GM12878 (cell line): ENCODE results near the gene LEKR1. TPM values are rescaled to one million over a fixed set of nuclear protein-coding genes. Genes with fewer than 3 reads are reported as not detected.

ENCODE experiments used
- ATAC-seq: fragments of 200-7000 bp; cut with Tn5 transposase; 3 replicates; pipeline ENCODE4 v1.9.1; 2020; ENCODE audit warnings: mild to moderate bottlenecking, moderate library complexity
- BruUV-seq: library from RNA; stranded (reverse); fragments of 400-500 nt; replicated peaks from 2 replicates; lab custom pipeline; 2021; lab: Mats Ljungman, UMichigan
- CTCF ChIA-PET: fragments of 300-600 bp; sonication (Branson Sonifier 250); formaldehyde crosslinking; extraction: SDS; loops from one replicate; lab custom pipeline; 2021; ENCODE audit warnings: inconsistent platforms; lab: Yijun Ruan, JAX
- POLR2A ChIA-PET: fragments of 350-600 bp; formaldehyde crosslinking; extraction: SDS; loops from one replicate; lab custom pipeline; 2021; ENCODE audit warnings: inconsistent platforms; lab: Charles Lee
- RAD21 ChIA-PET: fragments of 300-600 bp; sonication (Branson Sonifier 250); formaldehyde crosslinking; loops from one replicate; lab custom pipeline; 2023; ENCODE audit warnings: antibody characterized with exemption; ENCODE audit not compliant: unreplicated experiment; lab: Charles Lee
- SMC1A ChIA-PET: fragments of 300-600 bp; sonication (Branson Sonifier 250); formaldehyde crosslinking; loops from one replicate; lab custom pipeline; 2023; ENCODE audit not compliant: unreplicated experiment, uncharacterized antibody; lab: Charles Lee
- DNase-seq: peaks from one replicate; pipeline ENCODE4 v3.0.0-alpha.2; 2011; ENCODE audit warnings: low read depth, low spot score
- FAIRE-seq: peaks from 3 replicates; lab custom pipeline; 2011; peaks lifted over from hg19 to GRCh38; lab: Jason Lieb, UNC
- H2AFZ ChIP-seq: 2 replicates; pipeline ENCODE4 v1.6.0; 2011; ENCODE audit warnings: low read depth, low read length, control low read depth; ENCODE audit not compliant: control insufficient read depth
- H3K27ac ChIP-seq: 2 replicates; pipeline ENCODE4 v1.5.1; 2011; ENCODE audit warnings: control low read depth; ENCODE audit not compliant: control insufficient read depth, insufficient read depth
- H3K27me3 ChIP-seq, 2 experiments: replicated peaks in 1 of 2; 2 replicates each; pipeline versions ENCODE4 v1.6.0 to v1.6.1; 2011; ENCODE audit warnings: low read length in 1 of 2; ENCODE audit not compliant: control insufficient read depth in 2 of 2, insufficient read depth in 2 of 2
- H3K36me3 ChIP-seq, 2 experiments: 2 replicates each; pipeline ENCODE4 v1.5.1; 2011; ENCODE audit warnings: low read length in 1 of 2; ENCODE audit not compliant: control insufficient read depth in 2 of 2, insufficient read depth in 2 of 2
- H3K4me1 ChIP-seq: 2 replicates; pipeline ENCODE4 v1.6.1; 2011; ENCODE audit warnings: mild to moderate bottlenecking, low read length, moderate library complexity, mixed read lengths; ENCODE audit not compliant: control insufficient read depth, insufficient read depth
- H3K4me2 ChIP-seq: 2 replicates; pipeline ENCODE4 v1.6.0; 2011; ENCODE audit warnings: control low read depth; ENCODE audit not compliant: control insufficient read depth, insufficient read depth
- H3K4me3 ChIP-seq: fragments of 200-600 bp; sonication (generic); 2 replicates; pipeline ENCODE4 v1.5.1; 2016
- H3K79me2 ChIP-seq: 2 replicates; pipeline ENCODE4 v1.6.0; 2011; ENCODE audit warnings: low read length; ENCODE audit not compliant: control insufficient read depth, insufficient read depth
- H3K9ac ChIP-seq: 2 replicates; pipeline ENCODE4 v1.8.0; 2011; ENCODE audit warnings: low read length, control low read depth, mixed read lengths; ENCODE audit not compliant: control insufficient read depth, insufficient read depth
- H3K9me3 ChIP-seq: replicated peaks from 3 replicates; pipeline ENCODE4 v1.5.1; 2011; ENCODE audit warnings: mild to moderate bottlenecking, low read length; ENCODE audit not compliant: control insufficient read depth, insufficient read depth
- H4K20me1 ChIP-seq: 2 replicates; pipeline ENCODE4 v1.6.0; 2011; ENCODE audit not compliant: control insufficient read depth, insufficient read depth
- ATF2 ChIP-seq: IDR thresholded peaks from 2 replicates; pipeline ENCODE4 v1.6.1; 2012; ENCODE audit warnings: low read length, inconsistent platforms
- BCL11A ChIP-seq: IDR thresholded peaks from 2 replicates; pipeline ENCODE4 v1.6.1; 2011; ENCODE audit warnings: low read depth, low read length
- CREM ChIP-seq: IDR thresholded peaks from 2 replicates; pipeline ENCODE4 v1.6.1; 2014; ENCODE audit warnings: antibody characterized with exemption, low read depth
- ELK1 ChIP-seq: IDR thresholded peaks from 2 replicates; pipeline ENCODE4 v1.6.1; 2012; ENCODE audit warnings: low read depth, low read length, improper control_type of control experiment
- HDAC2 ChIP-seq: fragments of 200-600 bp; sonication (generic); IDR thresholded peaks from 2 replicates; pipeline ENCODE4 v1.6.1; 2017
- JUND ChIP-seq: IDR thresholded peaks from 2 replicates; pipeline ENCODE4 v1.6.1; 2012; ENCODE audit warnings: low read depth, mild to moderate bottlenecking, low read length, improper control_type of control experiment, moderate library complexity
- NFYB ChIP-seq: IDR thresholded peaks from 2 replicates; pipeline ENCODE4 v1.6.1; 2011; ENCODE audit warnings: low read depth, mild to moderate bottlenecking, low read length, improper control_type of control experiment, moderate library complexity; ENCODE audit not compliant: insufficient read depth
- NKRF ChIP-seq: fragments of 450-650 bp; conservative IDR thresholded peaks from 2 replicates; pipeline ENCODE4 v1.6.1; 2017; ENCODE audit warnings: mild to moderate bottlenecking, moderate library complexity
- PAX5 ChIP-seq: IDR thresholded peaks from 2 replicates; pipeline ENCODE4 v1.6.1; 2011; ENCODE audit warnings: low read depth, low read length, borderline replicate concordance
- POLR2AphosphoS2 ChIP-seq: IDR thresholded peaks from 2 replicates; pipeline ENCODE4 v1.6.1; 2011; ENCODE audit warnings: low read depth, mild to moderate bottlenecking, low read length, improper control_type of control experiment, moderate library complexity
- REST ChIP-seq: IDR thresholded peaks from 2 replicates; pipeline ENCODE4 v1.6.1; 2012; ENCODE audit warnings: mild to moderate bottlenecking, low read depth, low read length
- SMARCA5 ChIP-seq: fragments of 450-650 bp; IDR thresholded peaks from 2 replicates; pipeline ENCODE4 v1.6.1; 2017; ENCODE audit warnings: mild to moderate bottlenecking
- STAT3 ChIP-seq: IDR thresholded peaks from 2 replicates; pipeline ENCODE4 v1.6.1; 2011; ENCODE audit warnings: low read depth, low read length, improper control_type of control experiment
- TCF7 ChIP-seq: IDR thresholded peaks from 2 replicates; pipeline ENCODE4 v1.6.1; 2014; ENCODE audit warnings: antibody characterized with exemption, borderline replicate concordance
- USF1 ChIP-seq: IDR thresholded peaks from 2 replicates; pipeline ENCODE4 v1.6.1; 2011; ENCODE audit warnings: borderline replicate concordance, low read depth, mild to moderate bottlenecking, moderate library complexity, mixed read lengths, low read length; ENCODE audit not compliant: insufficient read depth; ENCODE audit errors: extremely low read length
- ZNF622 ChIP-seq: fragments of 450-650 bp; IDR thresholded peaks from 2 replicates; pipeline ENCODE4 v1.6.1; 2017; ENCODE audit warnings: mild to moderate bottlenecking, inconsistent platforms
- ZSCAN29 ChIP-seq: fragments of 450-650 bp; IDR thresholded peaks from 2 replicates; pipeline ENCODE4 v1.6.1; 2017; ENCODE audit warnings: mild to moderate bottlenecking, moderate library complexity
- WGBS: methylation state at CpG from one replicate; pipeline ENCODE4 v1.1.6; 2016; ENCODE audit warnings: low lambda C conversion rate; ENCODE audit not compliant: insufficient replicate concordance, insufficient coverage; ENCODE audit errors: missing lambda C conversion rate; 5-methylcytosine and 5-hydroxymethylcytosine counted together
- in situ Hi-C: fragments of 300-500 bp; cut with MboI; formaldehyde crosslinking; loops from 9 replicates; pipeline ENCODE4 v1.14.3; 2018; ENCODE audit warnings: mixed read lengths
- intact Hi-C: fragments of 100-400 bp; cut with micrococcal nuclease; formaldehyde crosslinking; loops from one replicate; pipeline ENCODE4 v1.14.2; 2022; ENCODE audit not compliant: unreplicated experiment
- polyA plus RNA-seq, 11 experiments: library from polyadenylated mRNA; depleted of rRNA in 4 of 11; unstranded in 6 of 11; stranded (reverse) in 5 of 11; fragments of >200 nt; fragmentation: Nextera tagmentation in 4 of 11; fragmentation: Illumina TruSeq in 1 of 11; extraction: Ambion mirVana in 4 of 11; extraction: Trizol in 1 of 11; gene quantifications; 1 replicate in 1 of 11; 2 replicates in 10 of 11; pipeline versions ENCODE4 v1.2.1 to v1.2.3, GENCODE V29; 2011 to 2016; ENCODE audit warnings: inconsistent platforms in 2 of 11, missing spikeins in 2 of 11, low read depth in 1 of 11
- total RNA-seq, 4 experiments: library from RNA; depleted of rRNA in 3 of 4; stranded (reverse); fragments of >200 nt in 3 of 4; fragmentation: Illumina TruSeq in 1 of 4; extraction: Trizol in 1 of 4; gene quantifications; 2 replicates each; pipeline versions ENCODE4 v1.2.1 to v1.2.3, GENCODE V29; 2013 to 2021

LEKR1 gene
- total and polyA plus RNA-seq, 10 of the 15 experiments (the other 5 are each of a cell fraction or from before 2014, with no cell fraction given), result 0.48 to 3.2 (median 1.3) TPM

- no TSS peak for BruUV-seq
- in situ Hi-C loops, result no loop called here
These were observed 47.8 kb downstream of the LEKR1 start for GRCh38 chr3:156873906-156874305.

More at GRCh38 chr3:156873906-156874305, 47.8 kb downstream of the LEKR1 start:
- FAIRE-seq, result no peak
- ChIA-PET CTCF (interaction anchor here (0.7 kb wide), 1 partner anchor 12 kb away, joined by 3 read pairs; no protein-coding TSS in a partner anchor), SMC1A (no interaction called here), RAD21 (no interaction called here), POLR2A (no interaction called here)
- Histone ChIP-seq H3K9ac (no peak overlapping the region), H4K20me1 (no peaks in the 10 kb centered on the region), H3K36me3 (no peaks in the 10 kb centered on the region), H2AFZ (no peak overlapping the region), H3K27me3 (no peaks in the 10 kb centered on the region), H3K79me2 (no peaks in the 10 kb centered on the region), H3K4me1 (no peaks in the 10 kb centered on the region), H3K9me3 (peaks cover 4% of the 10 kb centered on the region; the same call in 2 of the 3 replicates), H3K4me2 (no peak overlapping the region), H3K4me3 (no peak overlapping the region), H3K27ac (no peak overlapping the region)
- TF ChIP-seq PAX5, result no peak
- TF ChIP-seq SMARCA5, result no peak
- TF ChIP-seq JUND, result no peak
- no peak for TF ChIP-seq ELK1
- no peak for TF ChIP-seq TCF7
- no peak for TF ChIP-seq POLR2AphosphoS2
- no peak for TF ChIP-seq NKRF
- TF ChIP-seq STAT3, result no peak
- no peak for TF ChIP-seq ZSCAN29
- no peak for TF ChIP-seq HDAC2
- TF ChIP-seq USF1, result no peak
- no peak for TF ChIP-seq ZNF622
- no peak for TF ChIP-seq NFYB
- no peak for TF ChIP-seq BCL11A
- TF ChIP-seq ATF2, result no peak
- TF ChIP-seq CREM, result no peak
- no peak for TF ChIP-seq REST
- intact Hi-C loops, result no loop called here
- no peak for ATAC-seq
- no peak for DNase-seq
- WGBS, result 94% methylated on average over 1 of the region's 1 CpG
